CD4-positive, alpha-beta T cell treated with Interleukin-2 at 100 ng/mL for 4 hours (primary cell): ENCODE results near the gene SLC22A5.
A peak's percentile ranks its signal among the peaks of the same experiment; 100 is the strongest.

Source experiments
- DNase-seq: peaks from one replicate; pipeline ENCODE4 v3.0.0-alpha.2; 2020; ENCODE audit warnings: low spot score

The SLC22A5 gene

GRCh38 chr5:132365213-132365612, 4.3 kb upstream of the SLC22A5 start:
- DNase-seq, result no peak

DNA sequence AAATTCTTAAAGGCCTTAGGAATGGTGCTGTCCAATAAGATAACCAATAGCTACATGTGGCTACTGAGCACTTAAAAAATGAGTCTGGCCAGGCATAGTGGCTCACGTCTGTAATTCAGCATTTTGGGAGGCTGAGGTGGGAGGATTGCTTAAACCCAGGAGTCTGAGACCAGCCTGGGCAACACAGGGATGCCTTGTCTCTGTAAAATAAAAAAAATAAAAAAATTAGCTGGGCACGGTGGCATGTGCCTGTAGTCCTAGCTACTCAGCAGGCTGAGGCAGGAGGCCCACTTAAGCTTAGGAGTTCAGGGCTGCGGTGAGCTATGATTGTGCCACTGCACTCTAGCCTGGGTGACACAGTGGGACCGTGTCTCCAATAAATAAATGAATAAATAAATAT, 1.3 kb upstream of the SLC22A5 start:
- DNase-seq, result no peak

GRCh38 chr5:132369007-132369473, 470 bp upstream of the SLC22A5 start:
- no peak for DNase-seq

GRCh38 chr5:132370181-132370970, 866 bp downstream of the SLC22A5 start:
- no peak for DNase-seq

DNA sequence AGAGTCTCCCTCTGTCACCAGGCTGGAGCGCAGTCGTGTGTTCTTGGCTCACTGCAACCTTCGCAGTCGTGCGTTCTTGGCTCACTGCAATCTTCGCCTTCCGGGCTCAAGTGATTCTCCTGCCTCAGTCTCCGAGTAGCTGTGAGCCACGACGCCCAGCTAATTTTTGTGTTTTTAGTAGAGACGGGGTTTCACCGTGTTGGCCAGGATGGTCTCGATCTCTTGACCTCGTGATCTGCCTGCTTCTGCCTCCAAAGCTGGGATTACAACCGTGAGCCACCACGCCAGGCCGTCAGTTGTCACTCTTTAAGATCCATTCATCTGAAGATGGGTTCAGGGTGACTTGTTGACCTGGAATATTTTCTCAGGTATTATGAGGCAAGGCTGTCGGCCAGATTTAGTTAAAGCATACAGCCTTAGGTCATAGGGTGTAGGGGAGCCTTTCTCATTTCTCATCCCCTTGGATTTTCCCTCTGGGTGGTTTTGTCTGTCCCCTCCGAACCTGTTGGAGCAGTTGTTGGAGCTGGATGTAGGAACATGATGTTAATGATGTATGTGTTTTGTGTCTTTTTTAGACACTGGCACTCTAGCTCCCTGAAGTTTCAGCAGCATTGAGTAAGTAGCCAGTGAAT, 1.6 kb downstream of the SLC22A5 start:
- DNase-seq, result no peak

DNA sequence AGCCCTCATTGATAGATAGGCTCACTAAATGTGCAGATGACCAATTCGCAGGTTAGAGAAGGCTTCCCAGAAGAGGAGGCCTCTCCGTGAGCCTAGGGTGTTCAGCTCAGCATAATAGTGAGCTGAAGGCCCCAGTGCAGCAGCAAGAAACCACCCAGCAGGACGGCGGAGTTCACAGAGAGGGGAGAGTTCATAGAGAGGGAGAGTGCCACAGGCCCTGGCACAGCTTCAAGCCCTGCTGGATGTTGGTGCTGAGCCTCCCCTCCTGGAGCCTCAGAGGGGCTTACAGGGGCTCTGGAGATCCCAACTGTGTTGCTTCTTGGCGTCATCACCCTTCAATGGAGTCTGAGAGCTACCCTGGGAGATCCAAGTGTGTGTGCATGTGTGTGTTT, 2.1 kb downstream of the SLC22A5 start:
- DNase-seq, result no peak

GRCh38 chr5:132372127-132372526, 2.6 kb downstream of the SLC22A5 start:
- DNase-seq, result no peak

DNA sequence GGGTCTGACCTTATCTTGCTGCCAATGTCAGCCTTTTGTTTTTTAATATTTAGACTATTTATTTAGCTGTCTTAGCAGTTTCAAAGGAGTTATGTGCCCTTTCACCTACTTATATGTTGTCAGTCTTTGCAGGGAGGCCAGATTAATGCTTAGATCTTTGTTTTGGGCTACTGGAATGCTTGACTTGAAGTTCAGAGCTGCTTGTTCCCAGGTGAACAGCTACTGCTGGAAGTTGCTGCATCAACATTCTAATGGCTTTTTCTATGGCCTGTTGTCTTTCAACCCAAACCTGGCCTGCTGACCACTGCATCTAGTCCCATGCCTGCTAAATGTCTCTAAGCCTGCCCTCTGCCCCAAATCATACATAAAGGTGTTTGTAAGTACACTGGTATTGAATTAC, 3.0 kb downstream of the SLC22A5 start:
- DNase-seq, result no peak

DNA sequence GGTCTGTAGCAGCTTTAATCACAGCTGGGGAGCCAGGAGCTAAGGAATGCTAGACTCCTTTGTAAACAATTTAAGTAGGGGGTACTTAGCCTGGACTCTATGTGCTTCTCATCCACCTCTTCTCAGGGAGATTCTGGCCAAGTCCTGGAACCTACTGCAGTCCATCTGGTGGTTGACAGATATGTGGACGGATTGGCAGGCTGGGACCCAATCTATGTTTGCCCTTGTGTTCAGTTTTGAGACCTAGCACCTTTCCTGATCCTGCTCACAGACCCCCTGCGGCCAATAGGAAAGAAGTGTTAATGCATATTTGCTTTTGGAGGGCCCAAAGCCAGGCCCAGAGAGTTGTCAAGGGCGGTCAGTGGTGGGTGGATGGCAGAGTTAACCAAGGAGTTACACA, 6.4 kb downstream of the SLC22A5 start:
- DNase-seq, result no peak

DNA sequence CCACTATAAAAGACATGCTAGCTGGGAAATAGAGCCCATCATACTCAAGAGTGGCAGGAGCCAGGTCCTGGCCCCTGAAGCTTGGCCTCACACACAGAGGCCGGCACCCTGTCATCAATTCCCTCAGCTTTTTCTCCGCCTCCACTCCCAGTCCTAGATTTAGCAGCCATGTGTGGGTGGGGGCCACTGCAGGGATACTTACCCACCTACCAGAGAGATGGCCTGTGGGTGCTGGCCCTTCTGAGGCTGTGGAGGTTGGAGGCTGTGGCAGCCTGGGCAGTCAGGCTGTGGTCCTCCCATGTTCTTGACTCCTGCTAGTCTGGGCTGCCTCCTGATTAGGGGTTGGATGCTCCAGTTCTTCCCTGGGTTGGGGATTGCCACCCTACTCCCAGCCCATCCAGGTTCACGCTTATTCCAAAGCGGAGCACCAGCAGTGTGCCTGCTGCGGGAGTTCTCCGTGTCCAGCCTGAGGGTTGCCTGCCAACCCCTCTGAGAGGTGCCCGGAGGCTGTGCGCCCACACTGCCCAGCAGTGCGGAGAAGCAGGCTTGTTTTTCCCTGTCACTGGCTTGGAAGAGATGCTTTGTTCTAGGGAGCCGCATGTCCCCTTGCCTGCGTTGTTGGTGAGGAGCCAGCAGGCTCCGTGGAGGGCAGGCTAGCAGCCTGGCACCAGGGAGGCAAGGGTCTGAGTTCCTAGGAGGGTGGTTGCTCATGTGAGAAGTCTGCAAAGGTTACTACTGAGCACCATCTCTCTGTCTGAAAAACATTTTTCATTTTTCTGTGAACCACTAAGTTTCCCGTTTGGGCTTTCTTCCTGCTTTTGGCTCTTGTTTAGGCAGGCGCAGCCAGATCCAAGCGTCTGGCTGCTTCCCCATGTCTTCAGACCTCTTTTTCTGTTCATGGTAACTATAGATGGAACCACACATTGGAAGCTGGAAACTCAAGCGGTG, 7.5 kb downstream of the SLC22A5 start:
- no peak for DNase-seq

- no peak for DNase-seq
Measured at GRCh38 chr5:132377738-132378137, 8.2 kb downstream of the SLC22A5 start.

DNA sequence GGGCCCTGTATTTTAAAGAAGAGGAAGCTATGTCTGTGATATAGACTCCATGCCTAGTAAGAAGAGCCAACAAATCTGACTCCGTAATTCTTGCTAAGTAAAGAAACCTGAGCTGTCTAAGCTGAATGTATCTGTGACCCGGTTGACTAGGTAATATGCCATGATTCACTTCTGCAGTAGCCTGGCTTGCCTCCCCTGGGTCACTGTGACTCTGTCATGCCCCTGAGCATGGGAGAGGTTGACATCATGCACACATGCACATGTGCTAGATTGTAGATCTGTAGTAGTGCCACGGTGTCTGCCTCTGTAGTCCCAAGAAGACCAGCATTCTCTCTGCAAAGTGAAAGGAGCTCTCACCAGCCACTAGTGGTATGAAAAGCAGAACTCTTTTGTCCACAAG, 9.1 kb downstream of the SLC22A5 start:
- DNase-seq, result no peak

DNA sequence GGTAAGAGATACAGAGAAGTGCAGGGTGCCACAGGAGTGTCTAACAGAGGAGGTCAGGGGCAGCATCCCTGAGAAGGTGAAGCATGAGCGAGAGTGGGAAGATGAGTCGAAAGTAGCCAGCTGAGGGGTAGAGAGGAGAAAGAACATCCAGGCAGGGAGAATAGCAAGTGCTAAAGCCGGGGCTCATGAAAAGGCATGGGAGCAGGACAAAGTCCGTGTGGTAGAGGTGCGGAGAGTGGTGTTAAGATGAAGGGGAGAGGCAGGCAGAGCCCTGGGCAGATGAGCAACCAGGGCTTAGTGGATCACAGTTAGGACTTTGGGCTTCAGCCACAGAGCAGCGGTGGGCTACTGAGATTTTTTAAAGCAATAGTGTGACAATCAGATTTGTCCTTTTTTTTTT, 10.5 kb downstream of the SLC22A5 start:
- no peak for DNase-seq

DNA sequence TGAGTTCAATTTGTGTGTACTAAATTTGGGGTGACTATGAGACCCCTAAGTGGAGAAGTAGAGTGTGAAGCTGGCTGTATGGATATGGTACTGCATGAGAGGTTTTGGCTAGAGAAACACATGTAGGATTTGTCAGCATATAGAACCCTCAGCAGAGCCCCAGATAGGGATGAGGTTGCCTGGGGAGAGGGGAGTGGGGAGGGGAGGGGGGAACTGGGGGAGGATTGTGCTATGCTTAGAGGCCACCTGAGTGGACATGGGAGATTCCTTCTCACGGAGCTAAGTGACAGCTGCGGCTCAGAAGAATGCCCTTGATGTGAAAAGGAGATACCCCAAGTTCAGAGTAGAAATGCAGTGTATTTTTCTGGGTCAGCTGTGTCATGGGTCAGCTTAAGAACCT, 11.2 kb downstream of the SLC22A5 start:
- DNase-seq, result no peak

DNA sequence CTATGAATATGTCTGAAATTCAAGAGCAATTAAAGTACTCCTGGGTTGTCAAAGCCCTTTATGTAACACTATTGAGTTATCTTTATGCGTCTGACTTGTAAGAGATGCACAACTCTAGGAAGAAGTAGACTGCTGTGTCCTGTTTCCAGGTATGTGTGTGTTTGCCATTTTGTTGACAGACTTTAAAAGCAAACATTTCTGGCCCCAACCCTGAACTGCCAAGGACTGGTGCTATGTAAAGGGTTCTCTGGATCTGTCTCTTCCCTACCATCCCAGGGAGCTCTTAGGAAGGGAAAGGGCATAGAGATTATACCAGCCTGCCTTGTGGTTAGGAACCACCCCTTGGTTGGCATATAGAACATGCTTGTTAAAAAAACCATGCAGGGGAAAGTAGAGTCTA, 12.1 kb downstream of the SLC22A5 start:
- no peak for DNase-seq

- DNase-seq, result no peak
Measured at GRCh38 chr5:132383261-132383660, 13.8 kb downstream of the SLC22A5 start.

DNA sequence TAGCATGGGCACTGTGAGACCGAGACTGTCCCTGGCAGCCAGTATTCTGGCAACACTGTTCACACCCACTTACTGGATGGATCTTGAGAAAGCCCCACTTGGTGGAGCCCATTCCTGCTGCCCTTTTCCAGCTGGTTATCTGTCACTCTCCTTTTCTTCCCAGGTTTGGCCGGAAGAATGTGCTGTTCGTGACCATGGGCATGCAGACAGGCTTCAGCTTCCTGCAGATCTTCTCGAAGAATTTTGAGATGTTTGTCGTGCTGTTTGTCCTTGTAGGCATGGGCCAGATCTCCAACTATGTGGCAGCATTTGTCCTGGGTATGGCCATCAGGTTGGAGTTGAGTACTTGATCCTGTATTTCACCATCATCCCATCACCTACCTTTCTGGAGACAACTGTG, 14.5 kb downstream of the SLC22A5 start:
- no peak for DNase-seq

DNA sequence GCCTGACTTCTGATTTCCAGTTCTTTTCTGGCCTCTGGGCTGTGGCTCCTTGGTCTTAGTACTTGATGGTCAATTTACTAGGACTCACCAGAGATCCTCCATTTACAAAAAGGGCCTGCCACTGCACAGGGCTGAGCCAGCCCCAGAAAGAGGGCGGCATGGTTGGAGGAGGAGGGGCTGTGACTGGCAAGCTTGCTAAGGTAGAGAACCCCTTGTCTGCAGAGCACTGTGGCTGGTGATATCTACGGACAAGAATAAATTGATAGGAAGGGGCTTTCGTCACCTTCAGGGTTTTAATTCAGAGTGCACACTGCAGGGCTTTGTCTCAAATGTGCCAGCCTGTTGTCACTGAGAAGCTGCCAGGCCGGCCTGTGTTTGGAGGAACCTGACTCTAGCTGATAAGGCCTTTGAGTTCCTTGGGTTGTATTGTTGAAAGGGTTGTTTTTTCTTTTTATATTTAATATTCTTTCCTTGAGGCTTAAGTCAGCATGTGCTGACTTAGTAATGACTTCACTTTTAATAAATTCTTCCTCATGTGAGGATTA, 15.1 kb downstream of the SLC22A5 start:
- DNase-seq, result no peak

- peak; percentile 80 for DNase-seq
Measured at GRCh38 chr5:132385326-132386105, 16.0 kb downstream of the SLC22A5 start.

- DNase-seq, result peak; percentile 84
Measured at GRCh38 chr5:132386644-132387286, 17.3 kb downstream of the SLC22A5 start.

DNA sequence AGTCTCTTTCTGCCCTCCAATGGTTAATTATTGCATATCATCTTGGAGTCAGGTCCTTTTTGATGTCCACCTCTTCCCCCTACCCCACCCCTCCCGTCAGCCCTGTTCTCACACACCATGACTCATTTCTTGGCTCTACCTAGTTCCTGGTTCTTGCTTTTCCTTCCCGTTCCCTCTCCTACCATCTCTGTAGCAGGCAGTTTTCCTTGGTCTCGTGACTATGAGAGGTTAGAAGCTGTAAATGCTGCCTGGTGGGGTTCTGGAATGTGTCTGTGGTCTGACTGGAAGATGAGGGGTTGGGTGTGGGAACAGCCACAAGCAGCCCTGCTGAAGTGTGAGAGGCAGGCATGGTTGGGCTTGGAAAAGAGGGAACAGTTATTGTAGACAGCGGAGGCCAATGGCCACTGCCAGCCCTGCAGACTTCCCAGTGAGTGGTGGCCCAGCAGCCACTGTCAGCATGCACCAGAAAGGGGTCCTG, 18.2 kb downstream of the SLC22A5 start:
- DNase-seq, result no peak
